Measurements from ENCODE around the gene OLFML2B.

Gene OLFML2B

DNA sequence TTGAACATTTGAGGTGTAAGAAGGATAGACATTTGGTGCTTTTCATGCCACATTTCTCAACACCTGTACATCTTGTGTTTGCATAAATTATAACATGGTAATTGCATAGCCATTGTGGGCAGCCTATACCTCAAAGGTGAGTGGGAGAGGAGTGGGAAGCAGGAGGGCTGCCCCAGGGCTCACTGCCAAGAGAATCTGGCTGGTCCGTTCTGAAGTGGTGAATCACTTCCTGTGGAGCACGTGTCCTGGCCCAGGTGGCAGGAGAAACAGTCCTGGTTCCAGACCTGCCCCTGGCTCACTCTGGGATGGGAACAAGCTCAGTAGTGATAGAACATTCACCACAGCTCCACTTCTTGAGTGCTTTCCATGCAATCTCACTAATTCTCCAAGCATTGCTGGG lies 11.6 kb upstream of the OLFML2B start:
- no peak overlapping the region for H3K4me3 ChIP-seq (ENCODE audit: low read length)
- DNase-seq (ENCODE audit: low read depth): no peak
- TF ChIP-seq, protein P1, sequence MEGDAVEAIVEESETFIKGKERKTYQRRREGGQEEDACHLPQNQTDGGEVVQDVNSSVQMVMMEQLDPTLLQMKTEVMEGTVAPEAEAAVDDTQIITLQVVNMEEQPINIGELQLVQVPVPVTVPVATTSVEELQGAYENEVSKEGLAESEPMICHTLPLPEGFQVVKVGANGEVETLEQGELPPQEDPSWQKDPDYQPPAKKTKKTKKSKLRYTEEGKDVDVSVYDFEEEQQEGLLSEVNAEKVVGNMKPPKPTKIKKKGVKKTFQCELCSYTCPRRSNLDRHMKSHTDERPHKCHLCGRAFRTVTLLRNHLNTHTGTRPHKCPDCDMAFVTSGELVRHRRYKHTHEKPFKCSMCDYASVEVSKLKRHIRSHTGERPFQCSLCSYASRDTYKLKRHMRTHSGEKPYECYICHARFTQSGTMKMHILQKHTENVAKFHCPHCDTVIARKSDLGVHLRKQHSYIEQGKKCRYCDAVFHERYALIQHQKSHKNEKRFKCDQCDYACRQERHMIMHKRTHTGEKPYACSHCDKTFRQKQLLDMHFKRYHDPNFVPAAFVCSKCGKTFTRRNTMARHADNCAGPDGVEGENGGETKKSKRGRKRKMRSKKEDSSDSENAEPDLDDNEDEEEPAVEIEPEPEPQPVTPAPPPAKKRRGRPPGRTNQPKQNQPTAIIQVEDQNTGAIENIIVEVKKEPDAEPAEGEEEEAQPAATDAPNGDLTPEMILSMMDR (conservative IDR thresholded peaks at IDR 0.05; ENCODE audit: low read length): no peak

DNA sequence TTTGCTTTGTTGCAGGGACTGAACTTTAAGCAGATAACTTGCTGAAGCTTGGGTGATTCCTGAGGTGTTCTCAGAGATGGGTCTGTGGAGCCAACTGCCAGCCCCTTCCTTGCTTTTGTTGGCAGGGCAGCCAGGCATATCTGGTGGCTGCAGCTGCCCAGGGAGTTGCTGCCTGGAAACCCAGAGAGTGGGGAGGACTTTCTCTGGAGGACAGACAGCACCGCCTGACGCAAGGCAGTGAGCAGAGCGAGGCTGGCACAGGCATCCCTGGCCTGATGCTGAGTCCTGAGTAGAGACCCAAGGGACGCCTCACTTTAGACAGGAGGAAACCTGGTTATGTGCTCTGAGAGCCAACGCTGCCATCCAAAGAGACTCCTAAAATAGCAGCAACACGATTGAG lies 9.8 kb upstream of the OLFML2B start:
- TF ChIP-seq, protein P1 (conservative IDR thresholded peaks at IDR 0.05; ENCODE audit: low read length): no peak
- DNase-seq (ENCODE audit: low read depth): no peak
- H3K4me3 ChIP-seq (ENCODE audit: low read length): no peak overlapping the region

DNA sequence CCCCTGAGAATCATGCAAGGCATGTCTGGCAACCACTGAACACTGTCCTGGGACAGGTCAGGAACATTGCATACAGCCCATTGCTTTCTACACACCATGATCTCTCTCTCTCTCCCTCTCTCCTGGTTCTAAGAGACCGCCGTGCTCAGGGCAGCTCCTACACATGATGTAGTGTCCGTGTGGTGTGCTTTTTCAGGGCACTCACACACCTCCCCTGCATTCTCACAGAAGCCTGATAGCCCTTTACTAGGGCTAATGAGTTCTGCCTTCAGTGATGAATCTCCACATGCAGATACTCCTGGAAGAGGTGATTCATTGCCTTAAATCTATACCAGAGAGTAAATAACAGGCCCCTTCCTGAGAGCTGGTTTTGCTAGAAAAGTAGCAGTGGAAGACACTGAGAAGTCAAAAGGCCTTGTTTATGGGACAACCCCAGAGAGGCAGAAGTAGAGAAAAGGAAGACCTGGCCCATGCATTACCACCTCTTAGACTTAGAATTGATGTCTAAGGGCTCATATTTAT lies 7.2 kb upstream of the OLFML2B start:
- TF ChIP-seq, protein P1 (conservative IDR thresholded peaks at IDR 0.05; ENCODE audit: low read length): no peak
- no peak overlapping the region for H3K4me3 ChIP-seq (ENCODE audit: low read length)
- no peak for DNase-seq (ENCODE audit: low read depth)

DNA sequence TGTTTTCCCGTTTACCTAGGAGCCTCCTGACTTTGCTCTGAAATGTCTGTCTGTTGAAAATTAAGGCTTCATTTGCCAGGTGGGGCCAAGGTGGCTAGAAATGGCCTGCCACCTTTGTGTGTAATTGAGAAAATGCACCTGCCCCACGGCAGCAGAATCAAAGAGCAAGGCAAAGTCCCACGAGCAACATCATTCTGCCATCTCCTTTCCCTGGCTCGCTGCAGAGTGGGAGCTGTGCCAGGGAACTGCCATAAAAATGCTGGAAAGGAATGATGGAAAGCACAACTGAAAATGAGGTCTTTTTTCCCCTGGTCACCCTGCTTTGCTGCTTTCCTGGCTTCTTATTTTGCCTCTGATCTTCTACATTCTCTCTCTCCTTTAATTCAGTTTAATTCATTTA lies 5.5 kb upstream of the OLFML2B start:
- DNase-seq (ENCODE audit: low read depth): no peak
- H3K4me3 ChIP-seq (ENCODE audit: low read length): no peak overlapping the region
- TF ChIP-seq, protein P1 (conservative IDR thresholded peaks at IDR 0.05; ENCODE audit: low read length): no peak

DNA sequence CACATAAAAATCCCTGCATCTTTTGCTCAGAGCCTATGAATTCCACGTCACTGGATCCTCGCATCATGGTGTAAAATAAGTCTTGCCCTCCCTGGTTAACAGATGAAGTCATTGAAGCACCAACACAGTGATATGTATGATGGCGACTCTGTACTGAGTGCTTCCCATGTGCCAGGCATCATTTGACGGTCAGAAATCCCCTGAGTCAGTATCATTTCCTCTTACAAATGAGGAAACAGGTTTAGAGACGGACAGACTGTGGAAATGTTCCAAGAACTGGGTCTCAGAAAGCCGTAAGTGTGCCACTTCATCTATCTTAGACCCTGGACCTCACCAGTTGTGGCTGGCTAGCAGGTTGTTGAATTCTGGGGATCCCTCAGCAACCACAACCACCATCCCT lies 5.1 kb upstream of the OLFML2B start:
- no peak for DNase-seq (ENCODE audit: low read depth)
- no peak overlapping the region for H3K4me3 ChIP-seq (ENCODE audit: low read length)
- TF ChIP-seq, protein P1 (conservative IDR thresholded peaks at IDR 0.05; ENCODE audit: low read length): no peak

DNA sequence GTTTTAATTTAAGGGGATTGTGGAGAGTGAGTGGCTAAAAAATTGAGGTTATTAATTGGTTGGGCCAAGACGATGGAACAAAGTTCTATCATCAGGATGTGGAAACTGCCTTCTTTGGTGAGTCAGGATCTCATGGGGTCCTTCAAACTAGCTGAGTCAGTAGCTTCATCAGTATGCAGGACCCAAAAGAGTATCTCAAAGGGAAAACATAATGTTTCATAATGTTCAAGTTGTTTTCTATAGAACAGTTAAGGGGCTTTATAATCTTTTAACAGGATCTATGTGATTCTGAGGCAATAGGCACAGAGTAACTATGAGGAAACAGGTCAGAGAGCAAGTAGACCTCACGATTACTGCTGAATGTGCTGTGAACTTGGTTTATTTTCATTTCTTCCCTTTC lies 3.2 kb upstream of the OLFML2B start:
- no peak overlapping the region for H3K4me3 ChIP-seq (ENCODE audit: low read length)
- TF ChIP-seq, protein P1 (conservative IDR thresholded peaks at IDR 0.05; ENCODE audit: low read length): no peak
- DNase-seq (ENCODE audit: low read depth): no peak

DNA sequence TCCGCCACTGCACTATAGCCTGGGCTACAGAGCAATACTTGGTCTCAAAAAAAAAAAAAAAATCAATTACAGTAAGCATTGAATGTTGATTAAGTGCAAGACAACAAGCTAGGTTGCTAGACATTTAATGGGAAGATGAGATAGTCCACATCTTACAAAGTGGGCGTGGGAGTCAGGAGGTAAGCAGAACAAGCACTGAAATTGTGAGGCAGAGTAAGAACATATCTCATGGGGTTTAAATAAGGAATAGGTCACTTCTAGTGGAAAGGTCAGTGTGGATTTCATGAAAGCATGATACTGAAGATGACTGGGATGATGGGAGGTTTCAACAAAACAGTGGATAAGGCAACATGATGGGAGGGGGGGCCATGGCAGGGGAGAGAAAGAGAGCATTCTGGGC lies 1.9 kb upstream of the OLFML2B start:
- TF ChIP-seq, protein P1 (conservative IDR thresholded peaks at IDR 0.05; ENCODE audit: low read length): no peak
- DNase-seq (ENCODE audit: low read depth): no peak
- no peak overlapping the region for H3K4me3 ChIP-seq (ENCODE audit: low read length)
